NCI-H146 treated with DMSO at 0.1 percent for 48 hours (cell line): ENCODE data around the gene OR2W3.
"Not testable (repeated sequence)": the region's sequence is repeated elsewhere in the genome, so short reads cannot be mapped to it uniquely, and the experiment has no call there.

Experiments
- DNase-seq: peaks from one replicate; lab custom pipeline; 2025; ENCODE audit not compliant: unreplicated experiment; lab: John Stamatoyannopoulos, UW

The OR2W3 gene

GRCh38 chr1:247914941-247915662, 19.7 kb downstream of the OR2W3 start:
- DNase-seq: no peak

GRCh38 chr1:247919952-247920351, 24.6 kb downstream of the OR2W3 start, which contains the start of gene OR2T8:
Gene OR2T8 (plus strand): TSS chr1:247920252. CDS start chr1:247921018, 766 bp downstream.
- no peak for DNase-seq

- no peak for DNase-seq
Measured at GRCh38 chr1:247923941-247924340, 28.6 kb downstream of the OR2W3 start.

- DNase-seq: no peak
Measured at GRCh38 chr1:247924868-247925267, 29.5 kb downstream of the OR2W3 start, which contains the start of gene OR2AJ1. Gene OR2AJ1 (plus strand): TSS chr1:247924889. CDS start chr1:247933769, 8,880 bp downstream.

GRCh38 chr1:247933989-247934388, 38.6 kb downstream of the OR2W3 start:
- no peak for DNase-seq

GRCh38 chr1:247935781-247936180, 40.4 kb downstream of the OR2W3 start:
- no peak for DNase-seq

GRCh38 chr1:247936415-247936814, 41.0 kb downstream of the OR2W3 start:
- no peak for DNase-seq

GRCh38 chr1:247936965-247937734, 41.8 kb downstream of the OR2W3 start:
- not testable (repeated sequence) for DNase-seq

- no peak for DNase-seq
Measured at GRCh38 chr1:247942624-247943023, 47.2 kb downstream of the OR2W3 start.
